GM18909 (cell line): ENCODE data around the gene HS6ST3.
"Not testable (repeated sequence)": the region's sequence is repeated elsewhere in the genome, so short reads cannot be mapped to it uniquely, and the experiment has no call there.

Source experiments
- ATAC-seq: cut with Tn5 transposase; IDR thresholded peaks from one replicate; pipeline ENCODE4 v1.9.1; 2021; ENCODE audit warnings: mild to moderate bottlenecking; ENCODE audit not compliant: unreplicated experiment, poor library complexity

Gene HS6ST3

DNA sequence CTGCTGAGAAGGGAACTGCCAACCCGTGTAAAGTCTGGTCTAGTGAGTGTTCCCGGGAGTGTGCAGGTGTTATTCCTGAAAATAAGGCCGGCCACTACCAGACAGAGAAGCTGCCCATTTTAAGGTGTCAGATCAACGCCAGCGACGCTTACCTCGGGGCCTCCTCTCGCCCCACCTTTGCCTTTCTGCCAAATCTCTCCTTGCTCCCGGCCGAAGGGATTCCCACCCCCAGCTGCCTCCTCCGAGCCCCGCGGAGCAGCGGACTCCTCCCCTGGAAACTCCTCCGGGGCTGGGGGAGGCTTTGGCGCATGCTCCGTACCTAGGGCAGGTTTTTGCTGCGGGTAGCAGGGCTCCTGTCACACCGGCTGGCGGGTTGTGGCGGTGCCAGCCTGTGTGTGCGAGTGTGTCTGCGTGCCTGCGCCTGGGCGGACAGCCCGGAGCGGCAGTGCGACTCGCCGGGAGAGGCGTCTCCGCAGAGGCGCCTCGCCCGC, at the start of gene HS6ST3:
HS6ST3 (plus strand) TSS at position 359 of the 491 bp plus-strand sequence.
- ATAC-seq, result peak; percentile 51

DNA sequence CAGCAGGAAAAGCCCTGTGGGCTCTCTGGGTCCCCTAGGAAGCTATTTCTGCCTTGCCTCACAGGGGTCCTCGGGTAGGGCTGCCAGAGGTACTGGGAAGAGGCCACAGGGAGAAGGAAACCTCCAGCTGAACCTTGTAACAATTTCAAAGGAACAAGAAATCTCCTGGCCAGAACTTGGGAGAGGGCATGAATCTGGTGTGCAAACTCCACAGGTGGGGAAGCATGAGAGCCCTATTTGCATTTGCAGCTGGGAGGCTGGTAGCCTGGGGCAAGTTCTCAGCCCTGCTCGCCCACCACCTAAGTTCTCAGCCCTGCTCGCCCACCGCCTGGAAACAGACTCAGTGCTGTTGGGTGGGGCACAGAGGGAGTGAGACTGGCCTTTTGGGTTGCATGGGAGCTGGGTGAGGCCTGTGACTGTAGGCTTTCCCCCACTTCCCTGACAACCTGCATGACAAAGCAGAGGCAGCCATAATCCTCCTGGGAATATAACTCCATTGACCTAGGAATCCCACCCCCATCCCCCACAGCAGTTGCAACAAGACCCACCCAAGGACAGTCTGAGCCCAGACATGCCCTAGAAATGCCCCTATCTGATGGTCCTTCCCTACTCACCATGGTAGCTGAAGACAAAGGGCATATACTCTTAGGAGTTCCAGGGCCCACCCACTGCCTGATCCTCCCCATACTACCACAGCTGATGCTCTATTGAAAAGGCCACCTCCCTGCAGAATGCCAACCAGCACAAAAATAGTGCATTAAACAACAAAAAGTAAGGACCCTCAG, 48.4 kb upstream of the HS6ST3 start:
- ATAC-seq, result no peak

DNA sequence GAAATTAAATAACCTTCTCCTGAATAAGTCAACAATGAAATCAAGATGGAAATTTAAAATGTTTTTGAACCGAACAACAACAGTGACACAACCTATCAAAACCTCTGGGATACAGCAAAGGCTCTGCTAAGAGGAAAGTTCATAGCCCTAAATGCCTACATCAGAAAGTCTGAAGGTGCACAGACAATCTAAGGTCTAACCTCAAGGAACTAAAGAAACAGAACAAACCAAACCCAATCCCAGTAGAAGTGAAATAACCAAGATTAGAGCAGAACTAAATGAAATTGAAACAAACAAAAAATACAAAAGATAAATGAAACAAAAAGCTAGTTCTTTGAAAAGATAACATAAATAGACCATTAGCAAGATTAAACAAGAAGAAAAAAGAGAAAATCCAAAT, 45.7 kb upstream of the HS6ST3 start:
- no peak for ATAC-seq

DNA sequence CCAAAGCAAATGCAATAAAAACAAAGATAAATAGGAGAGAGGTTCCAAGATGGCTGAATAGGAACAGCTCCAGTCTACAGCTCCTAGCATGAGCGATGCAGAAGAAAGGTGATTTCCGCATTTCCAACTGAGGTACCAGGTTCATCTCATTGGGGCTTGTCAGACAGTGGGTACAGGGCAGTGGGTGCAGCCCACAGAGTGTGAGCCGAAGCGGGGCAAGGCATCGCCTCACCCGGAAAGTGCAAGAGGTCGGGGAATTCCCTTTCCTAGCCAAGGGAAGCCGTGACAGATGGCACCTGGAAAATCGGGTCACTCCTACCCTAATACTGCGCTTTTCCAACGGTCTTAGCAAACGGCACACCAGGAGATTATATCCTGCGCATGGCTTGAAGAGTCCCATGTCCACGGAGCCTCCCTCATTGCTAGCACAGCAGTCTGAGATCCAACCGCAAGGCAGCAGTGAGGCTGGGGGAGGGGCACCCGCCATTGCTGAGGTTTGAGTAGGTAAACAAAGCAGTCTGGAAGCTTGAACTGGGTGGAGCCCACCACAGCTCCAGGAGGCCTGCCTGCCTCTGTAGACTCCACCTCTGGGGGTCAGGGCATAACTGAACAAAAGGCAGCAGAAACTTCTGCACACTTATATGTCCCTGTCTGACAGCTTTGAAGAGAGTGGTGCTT, 43.3 kb upstream of the HS6ST3 start:
- not testable (repeated sequence) for ATAC-seq

DNA sequence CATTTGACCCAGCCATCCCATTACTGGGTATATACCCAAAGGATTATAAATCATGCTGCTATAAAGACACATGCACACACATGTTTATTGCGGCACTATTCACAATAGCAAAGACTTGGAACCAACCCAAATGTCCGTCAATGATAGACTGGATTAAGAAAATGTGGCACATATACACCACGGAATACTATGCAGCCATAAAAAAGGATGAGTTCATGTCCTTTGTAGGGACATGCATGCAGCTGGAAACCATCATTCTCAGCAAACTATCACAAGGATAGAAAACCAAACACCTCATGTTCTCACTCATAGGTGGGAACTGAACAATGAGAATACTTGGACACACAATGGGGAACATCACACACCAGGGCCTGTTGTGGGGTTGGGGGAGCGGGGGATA, 39.0 kb upstream of the HS6ST3 start:
- not testable (repeated sequence) for ATAC-seq

DNA sequence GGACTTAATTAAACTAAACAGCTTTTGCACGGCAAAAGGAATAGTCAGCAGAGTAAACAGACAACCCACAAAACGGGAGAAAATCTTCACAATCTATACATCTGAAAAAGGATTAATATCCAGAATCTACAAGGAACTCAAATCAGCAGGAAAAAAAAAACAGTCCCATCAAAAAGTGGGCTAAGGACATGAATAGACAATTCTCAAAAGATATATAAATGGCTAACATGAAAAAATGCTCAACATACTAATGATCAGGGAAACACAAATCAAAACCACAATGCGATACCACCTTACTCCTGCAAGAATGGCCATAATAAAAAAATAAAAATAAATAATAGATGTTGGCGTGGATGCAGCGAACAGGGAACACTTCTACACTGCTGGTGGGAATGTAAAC, 38.4 kb upstream of the HS6ST3 start:
- ATAC-seq, result not testable (repeated sequence)

DNA sequence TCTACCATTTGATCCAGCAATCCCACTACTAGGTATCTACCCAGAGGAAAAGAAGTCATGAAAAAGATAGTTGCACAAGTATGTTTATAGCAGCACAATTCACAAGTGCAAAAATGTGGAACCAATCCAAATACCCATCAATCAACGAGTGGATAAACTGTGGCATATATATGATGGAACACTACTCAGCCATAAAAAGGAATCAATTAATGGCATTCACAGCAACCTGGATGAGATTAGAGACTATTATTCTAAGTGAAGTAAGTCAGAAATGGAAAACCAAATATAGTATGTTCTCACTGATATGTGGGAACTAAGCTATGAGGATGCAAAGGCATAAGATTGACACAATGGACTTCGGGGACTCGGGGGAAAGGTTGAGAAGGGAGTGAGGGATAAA, 38.0 kb upstream of the HS6ST3 start:
- ATAC-seq, result not testable (repeated sequence)

DNA sequence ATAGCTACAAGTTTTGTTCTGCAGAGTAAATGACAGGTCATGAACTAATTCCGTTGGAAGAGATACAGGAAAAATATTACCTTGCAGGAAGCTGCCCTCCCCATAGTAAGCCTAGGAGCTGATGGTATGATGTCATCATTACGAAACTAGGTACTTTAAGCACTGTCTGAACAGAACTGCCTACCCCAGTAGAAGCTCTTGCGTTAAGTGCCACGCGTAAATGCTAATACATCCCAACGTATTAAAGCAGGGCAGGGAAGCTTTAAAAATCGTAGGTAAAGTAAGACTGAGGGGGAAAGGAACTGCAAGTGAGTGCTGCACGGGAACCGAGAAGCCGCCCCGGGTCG, 37.3 kb upstream of the HS6ST3 start:
- ATAC-seq, result peak; percentile 68

DNA sequence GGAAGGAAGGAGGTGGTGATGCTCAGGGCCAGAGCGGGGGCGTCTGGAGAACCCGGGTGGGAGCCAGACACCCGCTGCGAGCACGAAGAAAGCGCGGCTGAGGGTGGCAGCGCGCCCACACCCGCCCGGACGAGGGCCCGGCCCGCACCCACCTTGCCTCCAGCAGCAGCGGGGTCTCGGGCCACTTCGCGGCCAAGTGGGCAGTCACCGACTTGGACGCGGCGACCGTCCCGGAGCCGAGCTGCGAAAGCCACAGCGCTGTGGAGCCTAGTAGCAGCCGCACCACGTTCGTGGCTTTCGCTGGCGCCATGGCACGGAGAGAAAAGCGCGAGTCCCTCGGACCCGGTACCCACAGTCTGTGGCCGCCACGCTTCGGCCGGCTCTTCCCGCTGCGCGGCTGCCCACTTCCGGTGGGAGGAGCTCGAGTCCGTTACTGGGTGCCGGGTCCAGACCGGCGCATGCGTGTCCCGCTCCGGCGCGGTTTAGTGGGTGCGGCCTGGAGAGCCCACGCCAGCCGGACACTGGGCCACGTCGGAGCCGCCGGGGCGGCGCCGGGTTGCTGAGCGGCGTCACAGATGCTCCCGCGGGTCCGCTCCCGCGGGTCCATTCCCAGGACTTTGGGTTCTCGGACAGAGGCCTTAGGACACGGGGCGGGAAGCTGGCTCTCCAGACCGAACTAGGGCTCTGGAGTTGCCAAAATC, 36.8 kb upstream of the HS6ST3 start, which contains the start of gene UGGT2:
UGGT2 (minus strand) TSS at position 399 of the 701 bp plus-strand sequence; CDS start at position 310, 89 bp downstream.
- ATAC-seq, result peak; percentile 97

DNA sequence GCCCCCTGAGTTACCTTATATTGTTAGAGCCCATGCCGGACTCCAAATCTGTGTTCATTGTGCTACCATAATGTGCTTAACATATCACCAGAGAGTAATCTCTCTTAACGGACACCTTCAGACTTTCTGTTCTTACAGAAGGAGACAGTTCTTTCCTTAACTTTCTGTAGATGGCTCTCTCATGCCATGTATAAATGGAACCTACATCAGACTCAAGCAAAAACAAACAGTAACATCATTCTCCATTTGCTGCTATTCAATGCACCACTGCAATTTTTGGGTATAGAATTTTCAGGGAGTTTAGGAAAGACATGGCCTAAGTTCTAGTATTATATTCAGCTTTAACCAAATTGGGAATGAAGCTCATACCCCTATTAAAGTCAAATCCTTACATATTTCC, 24.1 kb upstream of the HS6ST3 start:
- ATAC-seq, result no peak

DNA sequence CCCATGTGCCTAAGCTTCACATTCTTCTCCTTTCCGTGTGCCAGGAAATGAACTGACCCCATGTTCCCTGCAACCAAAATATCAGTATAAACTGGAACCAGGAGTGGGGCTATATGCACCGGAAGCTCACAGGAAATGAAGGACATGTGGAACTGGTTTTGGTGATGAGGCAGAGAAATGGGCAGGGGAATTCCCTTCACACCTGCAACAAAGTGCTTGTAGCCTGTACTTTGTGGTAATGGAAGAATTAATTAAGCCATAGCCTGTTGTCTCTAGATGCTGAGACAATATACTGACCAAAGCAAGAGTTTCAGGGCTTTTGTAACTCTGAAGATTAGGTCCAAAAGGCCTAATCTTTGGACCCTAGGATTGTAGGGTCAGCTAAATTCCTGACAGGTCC, 21.2 kb upstream of the HS6ST3 start:
- peak; percentile 53 for ATAC-seq

DNA sequence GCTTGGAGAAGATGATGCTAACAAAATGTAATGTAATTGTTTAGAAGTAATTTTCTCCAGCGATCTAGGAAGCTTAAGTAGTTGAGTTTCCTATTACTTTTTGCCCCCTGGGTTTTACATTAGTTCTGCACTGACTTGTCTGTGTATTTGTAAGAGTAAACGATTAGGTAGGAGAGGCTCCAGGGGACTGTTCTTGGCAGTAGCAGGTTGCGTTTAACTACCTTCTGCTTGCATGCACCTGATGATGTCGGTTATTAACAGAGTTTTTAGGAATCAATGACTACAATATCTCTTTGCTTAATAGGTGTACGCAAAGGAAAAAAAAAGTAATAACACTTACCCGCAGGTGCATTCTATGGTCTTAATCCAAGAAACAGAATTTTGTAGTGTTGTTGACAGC, 18.4 kb upstream of the HS6ST3 start:
- ATAC-seq, result no peak

DNA sequence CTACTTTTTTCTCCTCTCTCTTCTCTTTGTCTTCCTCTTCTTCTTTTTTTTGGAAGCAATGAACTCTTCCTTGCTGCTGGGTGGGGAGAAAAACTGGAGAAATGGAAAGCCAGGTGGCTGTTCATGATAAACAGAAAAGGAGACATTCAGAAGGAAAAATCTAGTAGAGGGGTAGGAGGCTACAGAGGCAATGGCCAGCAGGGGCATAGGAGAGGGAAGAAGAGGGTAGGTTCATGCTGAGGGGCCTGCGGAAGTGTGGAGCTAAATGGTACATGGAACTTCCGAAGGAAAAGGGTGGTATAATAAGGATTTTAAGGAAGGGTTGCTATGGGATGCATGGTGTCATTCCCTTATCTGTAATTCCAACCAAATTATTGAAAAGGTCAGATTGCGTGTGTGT, 17.5 kb upstream of the HS6ST3 start:
- no peak for ATAC-seq

DNA sequence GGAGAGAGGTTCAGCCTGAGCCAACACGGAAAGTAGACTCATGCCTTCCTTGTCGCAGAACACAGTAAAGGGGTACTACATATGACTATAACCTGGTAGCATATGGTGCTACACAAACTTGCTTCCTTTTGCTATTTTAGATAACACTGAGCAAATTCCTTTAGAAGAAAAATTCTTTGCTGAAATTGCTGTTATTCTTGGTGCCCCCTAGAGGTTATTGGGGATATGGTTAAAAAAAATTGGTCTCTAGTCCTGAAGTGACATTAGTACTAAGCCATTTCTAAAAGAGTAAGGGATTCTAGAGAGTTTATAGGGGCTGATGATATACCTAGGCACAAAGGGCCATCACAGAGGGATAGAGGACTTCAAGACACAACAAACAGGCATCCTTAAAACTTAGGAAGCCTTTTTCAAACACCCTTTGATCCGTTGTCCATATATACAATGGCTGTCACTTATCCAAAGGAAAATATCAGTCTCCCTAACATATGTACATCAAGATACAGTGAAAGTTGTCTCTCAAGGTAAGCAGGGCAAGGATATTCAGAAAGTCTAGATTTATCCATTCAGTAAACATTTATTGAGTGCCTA, 13.9 kb upstream of the HS6ST3 start:
- ATAC-seq, result no peak

DNA sequence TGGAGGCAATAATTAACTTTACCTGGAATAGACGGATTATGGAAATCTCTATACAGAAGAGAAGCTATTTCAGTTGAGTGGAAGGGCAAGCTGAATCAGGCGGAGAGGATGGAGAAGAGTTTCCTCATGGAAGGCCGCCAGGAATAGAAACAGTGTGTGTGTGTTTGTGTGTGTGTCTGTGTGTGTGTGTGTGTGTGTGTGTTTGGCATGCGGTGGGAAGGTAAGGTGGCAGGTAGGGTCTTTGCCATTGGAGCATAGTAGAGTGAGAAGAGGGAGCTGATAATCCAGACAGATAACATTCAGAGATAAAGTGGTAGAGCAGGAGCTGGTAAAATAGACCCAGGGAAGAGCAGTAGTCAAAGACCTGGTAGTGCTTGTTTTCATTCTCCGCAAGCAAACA, 9.2 kb upstream of the HS6ST3 start:
- no peak for ATAC-seq

DNA sequence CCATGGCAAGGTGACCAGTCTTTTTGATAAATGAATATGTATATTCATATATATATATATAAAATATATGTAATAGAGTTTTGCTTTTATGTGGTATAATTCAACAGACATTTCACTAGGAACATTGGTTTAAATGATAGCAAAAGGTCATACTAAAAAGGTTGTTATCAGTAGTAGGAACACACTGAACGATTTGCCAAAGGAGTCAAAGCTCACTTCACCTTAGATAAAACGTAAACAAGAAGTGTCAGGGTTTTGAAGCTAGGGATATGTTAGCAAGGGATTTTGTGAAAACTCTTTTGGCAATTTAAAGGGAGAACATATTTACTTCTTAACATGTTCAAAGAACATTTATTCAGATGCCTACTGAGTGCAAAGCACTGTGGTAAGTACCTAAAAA, 8.0 kb upstream of the HS6ST3 start:
- ATAC-seq, result no peak

DNA sequence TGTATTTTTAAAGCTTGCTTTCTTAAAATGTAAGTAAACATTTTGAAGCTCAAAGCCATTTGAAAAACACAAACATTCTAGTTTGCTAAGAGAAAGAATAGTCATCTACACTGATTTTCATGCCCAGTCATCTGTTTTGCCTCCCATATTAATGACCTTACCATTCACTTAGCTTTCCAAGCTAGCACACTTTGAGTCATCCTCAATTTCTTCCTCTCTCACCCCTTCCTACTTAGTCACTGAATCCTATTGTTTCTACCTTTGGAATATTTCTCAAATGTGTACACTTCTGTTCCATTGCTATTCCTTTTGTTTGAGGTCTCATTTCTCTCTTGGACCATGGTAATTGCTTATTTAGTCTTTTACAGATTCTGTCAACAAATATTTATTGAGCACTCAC, 7.3 kb upstream of the HS6ST3 start:
- no peak for ATAC-seq

DNA sequence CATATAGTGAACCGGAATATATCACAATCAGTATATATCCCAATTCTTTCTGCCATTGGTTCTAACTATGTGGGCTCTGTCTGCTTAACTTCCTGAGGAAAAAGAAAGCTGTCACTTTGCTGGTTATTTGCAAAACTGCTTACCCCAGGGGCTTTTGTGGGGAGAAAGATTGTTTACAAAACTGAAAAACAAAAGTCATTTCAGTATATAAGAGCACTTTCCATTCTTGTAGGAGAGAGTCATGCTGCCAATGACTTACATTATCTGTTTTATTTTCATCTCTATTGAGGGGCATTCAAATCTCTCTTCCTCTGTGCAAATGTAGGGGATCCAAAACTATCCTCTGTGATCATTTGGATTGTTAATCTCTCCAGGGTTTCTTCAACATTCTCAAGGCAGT, 3.2 kb upstream of the HS6ST3 start:
- ATAC-seq, result no peak

DNA sequence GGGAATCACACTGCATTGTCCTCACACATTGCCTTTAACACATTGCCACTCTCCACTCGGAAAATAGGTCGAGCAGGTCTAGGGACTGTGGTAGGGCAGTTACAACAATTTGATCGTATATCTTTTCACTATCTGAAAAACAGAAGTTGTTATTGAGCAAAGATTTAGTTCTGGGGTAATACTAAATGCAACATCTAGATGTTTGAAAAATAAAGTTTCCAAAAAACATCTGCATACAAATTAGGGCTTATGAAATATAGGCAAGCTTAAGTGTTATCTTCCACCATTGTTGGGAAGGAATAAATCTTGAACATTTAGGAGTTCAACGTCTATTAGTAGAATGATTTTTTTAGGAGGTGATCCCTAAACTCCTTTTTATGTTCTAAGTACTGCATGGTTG, 768 bp upstream of the HS6ST3 start:
- no peak for ATAC-seq

DNA sequence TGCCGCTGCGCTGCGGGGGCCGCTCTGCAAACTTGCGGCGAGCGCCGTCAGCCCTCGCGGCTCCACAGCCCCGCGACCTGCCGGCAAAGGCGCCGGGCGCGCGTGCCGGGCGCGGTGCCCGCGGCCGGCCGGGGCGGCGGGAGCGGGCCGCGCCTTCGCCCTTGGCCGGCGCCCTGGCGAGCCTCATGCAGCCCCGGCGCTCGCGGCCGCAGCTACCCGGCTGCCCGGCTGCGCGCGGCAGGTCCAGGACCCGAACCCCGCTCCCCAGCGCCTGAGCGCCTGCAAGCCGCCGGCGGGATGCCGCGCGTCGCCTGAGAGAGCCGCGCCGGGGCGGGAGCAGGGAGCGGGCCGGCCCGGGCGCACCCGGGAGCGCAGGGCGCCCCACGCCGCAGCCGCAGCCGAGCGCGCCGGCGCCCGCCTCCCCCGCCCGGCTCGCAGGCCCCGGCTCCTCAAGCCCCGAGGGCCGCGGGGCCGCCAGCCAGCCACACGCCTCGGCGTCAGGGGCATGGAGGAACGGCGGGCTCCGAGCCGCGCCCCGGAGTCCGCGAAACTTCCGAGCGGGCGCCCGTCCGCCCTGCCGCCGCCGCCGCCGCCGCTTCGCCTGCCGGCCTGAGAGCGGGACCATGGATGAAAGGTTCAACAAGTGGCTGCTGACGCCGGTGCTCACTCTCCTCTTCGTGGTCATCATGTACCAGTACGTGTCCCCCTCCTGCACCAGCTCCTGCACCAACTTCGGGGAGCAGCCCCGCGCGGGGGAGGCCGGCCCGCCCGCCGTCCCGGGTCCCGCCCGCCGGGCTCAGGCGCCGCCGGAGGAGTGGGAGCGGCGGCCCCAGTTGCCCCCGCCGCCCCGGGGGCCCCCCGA, 564 bp downstream of the HS6ST3 start:
- ATAC-seq, result peak; percentile 58
